GM23248 (cell line): ENCODE measurements around the gene CCDC124.

ENCODE experiments used
- EZH2 ChIP-seq: fragments of 200-600 bp; sonication (generic); IDR thresholded peaks from 2 replicates; pipeline ENCODE4 v1.6.1; 2018; ENCODE audit warnings: antibody characterized with exemption, mild to moderate bottlenecking; ENCODE audit not compliant: insufficient read depth, poor library complexity, severe bottlenecking
- EZH2phosphoT487 ChIP-seq: fragments of 200-600 bp; sonication (generic); IDR thresholded peaks from 2 replicates; pipeline ENCODE4 v1.6.1; 2018; ENCODE audit warnings: antibody characterized with exemption, moderate library complexity, mild to moderate bottlenecking, low read depth; ENCODE audit not compliant: insufficient read depth

GRCh38 chr19:17902701-17903100 is 30.1 kb upstream of the CCDC124 start:
- TF ChIP-seq EZH2phosphoT487 (no peak), EZH2 (no peak)
